Stimulated activated CD8-positive, alpha-beta memory T cell treated with anti-CD3 and anti-CD28 coated beads, Interleukin-15, amount 100 ng/mL, for 4 hours (primary cell): ENCODE data around the gene RAD23B.
A peak's percentile ranks its signal among the peaks of the same experiment; 100 is the strongest.
"Not testable (repeated sequence)": the region's sequence is repeated elsewhere in the genome, so short reads cannot be mapped to it uniquely, and the experiment has no call there.

Source experiments
- DNase-seq, 2 donors: peaks; one replicate each; pipeline ENCODE4 v3.0.0-alpha.2; 2020; ENCODE audit warnings: low read depth in 2 of 2

The RAD23B gene

DNA sequence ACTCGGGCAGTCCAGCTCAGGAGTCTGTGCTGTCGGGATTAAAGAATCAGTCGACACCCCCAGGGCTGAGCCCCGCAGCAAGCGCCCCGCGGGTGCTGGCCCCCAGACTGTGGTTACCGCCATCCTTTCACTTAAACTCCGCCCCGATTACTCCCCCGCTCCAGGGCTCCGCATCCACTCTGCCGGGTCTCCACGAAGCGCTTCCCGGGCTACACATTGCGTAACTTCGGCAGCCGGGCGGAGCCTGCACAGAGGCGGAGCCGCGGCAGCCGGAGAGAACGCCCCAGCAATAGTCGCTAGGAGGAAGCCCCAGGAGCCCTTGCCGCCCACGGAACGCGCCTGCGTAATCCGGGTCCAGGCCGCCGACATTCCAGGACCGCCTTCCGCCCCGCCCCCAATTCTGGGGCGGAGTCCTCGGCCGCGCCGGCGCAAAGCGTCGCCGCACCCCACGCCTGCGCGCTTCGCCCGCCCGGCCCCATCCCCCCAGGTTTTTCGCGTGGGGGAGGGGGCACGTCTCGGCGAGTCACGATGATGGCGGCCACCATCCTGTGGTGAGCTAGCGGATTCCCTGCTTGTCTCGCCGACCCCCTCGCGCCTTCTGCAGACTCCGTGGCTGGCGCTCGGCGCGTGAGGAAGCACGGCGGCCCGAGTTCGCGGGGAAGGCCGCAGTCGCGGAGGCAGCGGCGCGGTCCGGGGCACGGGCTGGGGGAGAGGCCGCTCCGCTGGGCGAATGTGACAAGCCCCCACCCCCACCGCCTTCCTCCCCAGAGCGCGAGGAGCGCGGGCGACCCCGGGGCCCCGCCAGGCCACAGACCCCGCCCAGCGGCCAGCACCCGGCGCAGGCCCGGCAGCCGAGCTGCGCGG is at the start of gene RAD23B:
TSS of gene RAD23B (plus strand) at position 521 of the 864 bp plus-strand sequence. CDS start 351 bp downstream, outside the sequence.
- peak; percentile 97 for DNase-seq

- no peak for DNase-seq
Observed at GRCh38 chr9:107235765-107236442, 47.2 kb upstream of the RAD23B start.

- no peak for DNase-seq
Observed at GRCh38 chr9:107237873-107238272, 45.2 kb upstream of the RAD23B start.

DNA sequence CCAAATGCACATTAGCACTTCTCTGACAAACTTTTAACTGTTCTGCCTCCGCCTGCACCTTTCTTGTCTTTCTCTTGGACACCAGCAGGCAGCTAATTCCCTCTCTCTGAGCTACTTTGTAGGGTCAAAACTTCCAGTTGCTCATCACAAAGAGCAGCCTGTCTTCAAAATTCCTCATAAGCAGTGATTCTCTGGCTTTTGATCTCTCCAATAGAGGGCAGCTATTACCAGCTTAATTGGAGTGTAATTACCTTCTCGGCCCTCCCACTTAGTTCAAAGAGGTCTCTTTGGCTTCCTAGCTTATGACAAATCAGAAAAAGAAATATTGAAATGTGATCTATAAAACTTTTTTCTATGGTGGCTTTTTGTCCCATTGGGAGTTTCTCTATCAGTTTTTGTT is 43.6 kb upstream of the RAD23B start:
- no peak for DNase-seq

- no peak for DNase-seq
Observed at GRCh38 chr9:107240260-107240659, 42.8 kb upstream of the RAD23B start.

- DNase-seq: no peak
Observed at GRCh38 chr9:107242073-107243030, 40.7 kb upstream of the RAD23B start.

GRCh38 chr9:107243742-107244141 is 39.3 kb upstream of the RAD23B start:
- peak in 1 of 2 donors; percentile 27 for DNase-seq

GRCh38 chr9:107246259-107247254 is 36.5 kb upstream of the RAD23B start:
- DNase-seq: peak in 1 of 2 donors; percentile 3

- DNase-seq: no peak
Observed at GRCh38 chr9:107248714-107249113, 34.4 kb upstream of the RAD23B start.

- no peak for DNase-seq
Observed at GRCh38 chr9:107249131-107249533, 33.9 kb upstream of the RAD23B start.

DNA sequence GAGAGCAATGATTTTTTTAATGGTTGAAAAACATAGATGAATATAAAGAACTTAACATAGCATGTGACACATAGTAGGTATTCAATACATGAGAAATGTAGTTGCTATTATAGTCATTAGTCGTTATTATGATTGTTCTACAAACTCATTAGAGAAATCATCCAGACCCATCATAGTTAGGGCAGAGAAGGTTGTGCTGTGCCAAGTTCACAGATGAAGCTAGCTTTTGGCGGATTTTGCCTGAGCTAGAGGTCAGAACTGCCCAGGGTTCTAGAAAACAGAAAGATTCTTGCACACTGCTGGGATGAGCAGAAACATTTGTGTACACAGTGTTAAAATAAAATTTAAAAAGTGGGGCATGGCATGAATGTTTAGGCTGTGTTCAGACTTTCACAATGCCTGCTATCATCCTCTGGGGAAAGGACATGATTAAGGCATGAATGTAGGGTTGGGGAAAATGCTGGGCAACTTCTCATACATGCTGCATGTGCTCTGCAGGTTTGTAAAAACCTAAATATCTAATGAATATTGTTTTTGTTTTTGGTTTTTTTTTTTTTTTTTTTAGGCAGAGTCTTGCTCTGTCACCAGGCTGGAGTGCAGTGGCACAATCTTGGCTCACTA is 33.3 kb upstream of the RAD23B start:
- DNase-seq: no peak

- no peak for DNase-seq
Observed at GRCh38 chr9:107251756-107252322, 31.2 kb upstream of the RAD23B start.

DNA sequence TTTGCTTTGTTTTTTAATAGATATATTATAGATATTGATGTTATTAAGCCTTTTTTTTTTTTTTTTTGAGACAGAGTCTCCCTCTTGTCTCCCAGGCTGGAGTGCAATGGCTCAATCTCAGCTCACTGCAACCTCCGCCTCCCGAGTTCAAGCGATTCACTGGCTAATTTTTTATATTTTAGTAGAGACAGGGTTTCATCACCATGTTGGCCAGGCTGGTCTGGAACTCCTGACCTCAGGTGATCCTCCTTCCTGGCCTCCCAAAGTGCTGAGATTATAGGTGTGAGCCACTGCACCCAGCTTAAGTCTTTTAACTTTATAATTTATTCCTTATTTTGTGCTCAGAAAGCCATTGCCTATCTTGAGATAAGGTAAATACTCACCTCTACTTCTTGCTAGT is 24.2 kb upstream of the RAD23B start:
- no peak for DNase-seq

- not testable (repeated sequence) for DNase-seq
Observed at GRCh38 chr9:107259751-107260313, 23.2 kb upstream of the RAD23B start.

GRCh38 chr9:107260437-107261081 is 22.5 kb upstream of the RAD23B start:
- no peak for DNase-seq

DNA sequence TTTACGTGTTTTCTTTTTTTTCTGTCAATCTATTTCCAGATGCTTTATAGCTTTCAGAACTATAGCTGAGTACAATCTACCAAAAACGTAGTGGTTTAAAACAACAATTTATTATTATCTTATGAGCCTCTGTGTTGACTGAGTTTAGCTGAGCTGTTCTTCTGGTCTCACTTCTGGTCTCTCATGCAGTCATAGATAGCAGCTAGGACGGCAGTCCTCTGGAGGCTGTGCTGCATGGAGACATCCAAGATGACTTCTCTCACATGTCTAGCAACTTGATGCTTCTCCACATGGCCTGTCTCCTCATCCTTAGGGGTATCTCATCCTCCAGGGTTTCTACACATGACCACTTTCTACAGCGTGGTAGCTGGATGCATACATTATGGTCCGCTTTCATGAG is 22.0 kb upstream of the RAD23B start:
- no peak for DNase-seq

- DNase-seq: no peak
Observed at GRCh38 chr9:107263289-107263688, 19.8 kb upstream of the RAD23B start.

GRCh38 chr9:107266624-107267368 is 16.3 kb upstream of the RAD23B start:
- DNase-seq: no peak
